ELF-1 (cell line): ENCODE data around the gene HTRA1.

Experiments
- DNase-seq: peaks from one replicate; pipeline ENCODE4 v3.0.0-alpha.2; 2016; ENCODE audit warnings: low read depth, low spot score

The HTRA1 gene

GRCh38 chr10:122515588-122516231 lies 54.4 kb downstream of the HTRA1 start:
- no peak for DNase-seq

GRCh38 chr10:122516734-122517133 lies 55.4 kb downstream of the HTRA1 start:
- no peak for DNase-seq

GRCh38 chr10:122519144-122519543 lies 57.8 kb downstream of the HTRA1 start:
- no peak for DNase-seq

GRCh38 chr10:122519873-122520272 lies 58.5 kb downstream of the HTRA1 start:
- DNase-seq = no peak

GRCh38 chr10:122521011-122521410 lies 59.7 kb downstream of the HTRA1 start:
- DNase-seq = no peak

- DNase-seq = no peak
Measured at GRCh38 chr10:122524811-122525210, 63.5 kb downstream of the HTRA1 start.

GRCh38 chr10:122525788-122526187 lies 64.4 kb downstream of the HTRA1 start:
- no peak for DNase-seq

- DNase-seq = no peak
Measured at GRCh38 chr10:122526892-122527291, 65.5 kb downstream of the HTRA1 start.

GRCh38 chr10:122530177-122530576 lies 68.8 kb downstream of the HTRA1 start:
- DNase-seq = no peak

- DNase-seq = no peak
Measured at GRCh38 chr10:122531261-122531660, 69.9 kb downstream of the HTRA1 start.

- no peak for DNase-seq
Measured at GRCh38 chr10:122531939-122532338, 70.6 kb downstream of the HTRA1 start.

GRCh38 chr10:122532601-122533296 lies 71.4 kb downstream of the HTRA1 start:
- DNase-seq = no peak

GRCh38 chr10:122537545-122537944 lies 76.2 kb downstream of the HTRA1 start:
- DNase-seq = no peak

GRCh38 chr10:122541541-122542002 lies 80.2 kb downstream of the HTRA1 start:
- no peak for DNase-seq

GRCh38 chr10:122543676-122544445 lies 82.5 kb downstream of the HTRA1 start:
- DNase-seq = no peak

GRCh38 chr10:122544493-122544892 lies 83.1 kb downstream of the HTRA1 start:
- no peak for DNase-seq

GRCh38 chr10:122546242-122546641 lies 84.9 kb downstream of the HTRA1 start:
- DNase-seq = no peak

GRCh38 chr10:122548407-122549085 lies 87.2 kb downstream of the HTRA1 start:
- DNase-seq = no peak

GRCh38 chr10:122549636-122550035 lies 88.3 kb downstream of the HTRA1 start:
- DNase-seq = no peak

- no peak for DNase-seq
Measured at GRCh38 chr10:122550427-122550826, 89.1 kb downstream of the HTRA1 start.

- no peak for DNase-seq
Measured at GRCh38 chr10:122550983-122551382, 89.6 kb downstream of the HTRA1 start.

- peak; percentile 53 for DNase-seq
Measured at GRCh38 chr10:122551450-122551849, 90.1 kb downstream of the HTRA1 start.
